SK-N-SH (cell line): ENCODE measurements around the gene EPM2A.

Experiments used
- CTCF ChIP-seq: fragments of 200-600 bp; sonication (generic); IDR thresholded peaks from 2 replicates; pipeline ENCODE4 v1.6.1; 2017; ENCODE audit warnings: antibody characterized with exemption, mild to moderate bottlenecking, moderate library complexity
- EP300 ChIP-seq, 2 experiments: IDR thresholded peaks; 2 replicates each; pipeline versions ENCODE4 v1.4.0 to v1.6.1; 2012; ENCODE audit warnings: borderline replicate concordance in 1 of 2, low read depth in 1 of 2, low read length in 1 of 2
- RFX5 ChIP-seq: IDR thresholded peaks from 2 replicates; pipeline ENCODE4 v1.6.1; 2012; ENCODE audit warnings: mild to moderate bottlenecking, improper control_type of control experiment, low read length
- USF1 ChIP-seq: IDR thresholded peaks from 2 replicates; pipeline ENCODE4 v1.4.0; 2012; ENCODE audit warnings: low read depth, borderline replicate concordance

GRCh38 chr6:145690969-145691368 is 44.4 kb downstream of the EPM2A start:
- no peak for TF ChIP-seq USF1
- no peak for TF ChIP-seq RFX5
- TF ChIP-seq EP300 (IDR thresholded peaks at IDR 0.05; ENCODE audit: borderline replicate concordance in 1 of 2, low read depth in 1 of 2, low read length in 1 of 2) = no peak
- no peak for TF ChIP-seq CTCF
